HG02759 (cell line): Measurements from ENCODE around the gene MICALL1.

Experiments used
- ATAC-seq: cut with Tn5 transposase; IDR thresholded peaks from one replicate; pipeline ENCODE4 v1.9.1; 2021; ENCODE audit warnings: mild to moderate bottlenecking, moderate library complexity; ENCODE audit not compliant: unreplicated experiment

Gene MICALL1

DNA sequence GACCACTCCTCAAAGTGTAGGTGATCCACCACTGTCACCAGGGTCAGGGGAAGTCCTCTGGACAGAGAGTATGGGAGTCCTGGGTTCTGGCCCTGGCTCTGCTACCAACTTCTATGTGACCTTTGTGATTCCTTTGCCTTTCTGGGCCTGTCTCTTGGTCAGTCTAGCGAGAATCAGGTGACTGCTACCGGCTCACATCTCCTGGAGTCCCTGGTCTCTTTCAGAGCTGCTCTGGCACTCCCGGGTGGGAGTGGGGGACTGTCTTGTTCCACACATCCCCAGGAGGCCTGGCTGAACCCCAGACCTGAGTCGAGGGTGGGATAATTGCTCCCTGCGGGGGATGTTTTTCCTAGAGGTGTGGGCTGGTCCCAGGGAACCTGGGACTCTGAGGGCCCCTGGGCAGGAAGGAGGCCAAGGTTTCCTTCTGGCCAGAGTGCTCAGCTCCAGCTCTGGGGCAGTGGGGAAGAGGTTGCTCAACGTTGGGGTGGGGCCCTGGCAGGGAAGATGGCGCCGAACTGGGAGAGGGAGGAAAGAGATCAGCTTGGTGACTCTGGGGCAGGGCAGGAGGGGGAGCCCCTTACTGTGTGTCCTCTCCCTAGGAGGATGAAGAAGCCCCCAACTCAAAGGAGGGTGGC, 76.2 kb downstream of the MICALL1 start:
- ATAC-seq: no peak

DNA sequence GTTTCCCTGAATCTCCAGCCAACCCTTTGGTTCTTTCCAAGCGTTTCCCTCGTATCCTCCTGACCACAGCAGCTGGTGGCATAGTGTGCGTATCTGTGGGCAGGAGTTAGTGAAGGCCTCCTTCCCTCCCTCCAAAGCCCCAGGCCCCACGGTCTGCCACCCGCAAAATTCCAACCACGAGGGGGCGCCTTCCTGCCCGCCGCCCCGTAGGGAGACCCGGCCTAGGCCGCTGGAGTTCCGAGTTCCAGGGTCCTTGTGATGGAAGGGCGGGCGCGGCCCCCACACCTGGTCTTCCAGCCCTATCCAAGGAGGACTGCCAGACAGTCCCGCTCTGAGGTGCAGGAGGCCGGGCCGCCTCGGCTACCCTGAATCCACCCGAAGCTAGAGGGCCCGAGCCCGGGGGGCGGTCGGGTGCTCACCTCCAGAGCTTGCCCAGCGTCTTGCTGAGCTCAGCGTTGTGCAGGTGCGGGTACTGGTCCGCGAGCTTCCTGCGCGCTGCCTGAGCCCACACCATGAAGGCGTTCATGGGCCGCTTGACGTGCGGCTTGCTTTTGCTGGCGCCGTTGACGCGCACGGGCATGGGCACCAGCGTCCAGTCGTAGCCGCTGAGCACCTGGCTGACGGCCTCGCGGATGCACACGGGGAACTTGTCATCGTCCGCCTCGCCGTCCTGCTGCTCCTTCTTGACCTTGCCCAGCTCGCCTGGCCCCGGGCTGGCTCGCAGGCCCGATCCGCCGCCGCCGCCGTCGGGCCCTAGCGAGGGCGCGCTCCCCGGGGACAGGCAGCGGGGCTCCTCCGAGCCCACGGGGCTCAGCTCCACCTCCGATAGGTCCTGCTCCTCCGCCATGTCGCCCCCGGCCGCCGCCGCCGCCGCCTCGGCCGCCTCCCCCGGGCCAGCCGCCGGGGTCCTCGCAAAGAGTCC, 77.1 kb downstream of the MICALL1 start:
- ATAC-seq: no peak

GRCh38 chr22:37983860-37984791, 78.0 kb downstream of the MICALL1 start, which contains the start of gene SOX10:
Gene SOX10 (minus strand): TSS chr22:37984555. CDS start chr22:37983784, 771 bp downstream.
- no peak for ATAC-seq

GRCh38 chr22:37985050-37985585, 79.0 kb downstream of the MICALL1 start:
- no peak for ATAC-seq

DNA sequence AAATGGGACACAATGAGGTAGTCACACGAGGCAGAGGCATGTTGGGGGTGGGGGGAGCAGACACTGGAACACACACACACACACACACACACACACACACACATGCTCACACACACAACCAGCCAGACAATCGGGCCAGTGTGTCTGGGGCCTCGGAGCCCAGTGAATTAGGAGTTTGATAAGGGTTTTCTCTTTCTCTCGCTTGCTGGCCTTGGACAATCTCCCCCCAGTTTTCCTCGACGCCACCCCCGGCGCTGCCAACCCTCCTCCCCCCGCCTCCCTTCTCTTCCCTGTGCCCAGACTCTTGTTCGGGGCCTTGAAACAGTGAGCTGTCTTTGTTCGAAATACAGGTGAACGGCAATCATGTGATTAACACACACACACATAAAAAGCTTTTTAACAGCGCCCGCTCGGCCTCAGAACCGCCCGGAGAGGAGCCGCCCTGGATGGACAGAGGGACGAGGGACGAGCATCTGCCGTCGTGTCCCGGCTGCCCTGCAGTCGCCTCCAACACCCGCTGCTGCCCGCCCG, 79.7 kb downstream of the MICALL1 start:
- no peak for ATAC-seq

- no peak for ATAC-seq
Observed at GRCh38 chr22:37986371-37986770, 80.3 kb downstream of the MICALL1 start.

GRCh38 chr22:37989146-37990045, 83.3 kb downstream of the MICALL1 start:
- no peak for ATAC-seq

- ATAC-seq: no peak
Observed at GRCh38 chr22:37990301-37990700, 84.2 kb downstream of the MICALL1 start.

DNA sequence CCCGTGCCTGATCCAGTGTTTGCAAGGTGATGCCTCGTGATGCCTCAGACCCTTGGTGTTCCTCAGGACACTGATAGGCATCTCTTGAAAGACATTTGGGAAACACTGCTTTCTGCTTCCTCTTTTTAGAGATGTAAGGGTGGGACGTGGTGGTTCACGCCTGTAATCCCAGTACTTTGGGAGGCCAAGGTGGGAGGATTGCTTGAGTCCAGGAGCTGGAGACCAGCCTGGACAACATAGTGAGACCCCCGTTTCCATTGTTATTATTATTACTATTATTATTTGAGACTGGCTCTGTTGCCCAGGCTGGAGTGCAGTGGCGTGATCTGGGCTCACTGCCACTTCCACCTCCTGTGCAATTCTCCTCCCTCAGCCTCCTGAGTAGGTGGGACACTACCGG, 84.8 kb downstream of the MICALL1 start:
- ATAC-seq: no peak

DNA sequence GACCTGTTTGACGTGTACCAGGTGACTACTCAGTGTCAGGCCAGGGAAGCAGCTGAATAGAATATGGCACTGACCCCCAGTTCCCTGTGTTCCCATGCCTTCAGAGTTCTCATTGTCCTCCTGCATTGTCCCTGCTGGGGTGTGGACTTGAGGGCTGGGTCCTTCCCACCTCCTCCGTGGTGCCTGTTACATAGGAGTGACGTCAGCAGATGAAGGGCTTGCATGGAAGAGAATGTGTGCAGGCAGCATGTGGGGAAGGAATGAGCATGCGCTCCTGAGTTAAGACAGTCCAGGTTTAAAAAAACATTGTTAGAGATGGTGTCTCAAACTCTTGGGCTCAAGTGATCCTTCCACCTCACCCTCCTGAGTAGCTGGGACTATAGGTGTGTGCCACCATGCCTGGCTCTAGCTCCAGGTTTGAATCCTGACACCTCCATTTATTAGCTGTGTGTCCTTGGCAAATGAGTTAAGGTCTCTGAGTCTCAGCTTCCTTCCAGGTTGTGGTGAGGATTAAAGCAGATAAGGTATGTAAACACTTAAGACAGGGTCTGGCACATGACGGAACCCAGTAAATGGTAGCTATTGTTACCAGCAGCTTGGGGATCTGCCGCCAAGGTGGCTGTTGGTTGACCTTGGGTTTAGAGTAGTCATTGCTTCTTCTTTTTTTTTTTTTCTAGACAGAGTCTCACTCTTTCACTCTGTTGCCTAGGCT, 85.8 kb downstream of the MICALL1 start:
- ATAC-seq: no peak
